22Rv1 (cell line): ENCODE results near the gene SCUBE1.

Source experiments
- H3K27ac ChIP-seq: fragments of 450-650 bp; 2 replicates; pipeline ENCODE4 v1.5.1; 2017
- CTCF ChIP-seq: fragments of 450-650 bp; IDR thresholded peaks from 2 replicates; pipeline ENCODE4 v1.5.1; 2017; ENCODE audit warnings: mild to moderate bottlenecking
- ZFX ChIP-seq: fragments of 450-650 bp; IDR thresholded peaks from 2 replicates; pipeline ENCODE4 v1.6.1; 2017; ENCODE audit warnings: antibody characterized with exemption, borderline replicate concordance

The SCUBE1 gene

GRCh38 chr22:43207849-43208702 is 135.1 kb downstream of the SCUBE1 start:
- no peak for TF ChIP-seq CTCF
- TF ChIP-seq ZFX = no peak
- no peak overlapping the region for H3K27ac ChIP-seq

DNA sequence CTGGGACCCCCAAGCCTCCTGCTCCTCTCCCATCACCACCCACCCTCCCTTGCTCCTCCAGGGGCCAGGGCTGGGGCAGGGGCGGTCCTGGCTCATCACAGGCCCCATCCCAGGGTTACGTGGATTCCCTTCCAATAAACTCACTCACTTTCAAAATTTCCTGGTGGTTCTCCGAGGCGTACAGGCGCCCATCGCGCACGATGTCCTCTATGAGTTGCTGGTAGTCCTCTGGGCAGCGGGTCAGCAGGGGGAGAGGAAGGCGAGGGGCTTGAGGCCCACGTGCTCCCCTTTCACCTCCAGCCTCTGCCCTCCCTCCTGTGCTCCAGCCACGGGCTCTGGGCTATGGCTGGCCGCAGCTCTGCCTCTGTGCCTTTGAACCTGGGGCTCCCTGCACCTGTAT is 135.8 kb downstream of the SCUBE1 start:
- TF ChIP-seq ZFX (no peak), CTCF (no peak)
- H3K27ac ChIP-seq = no peak overlapping the region

DNA sequence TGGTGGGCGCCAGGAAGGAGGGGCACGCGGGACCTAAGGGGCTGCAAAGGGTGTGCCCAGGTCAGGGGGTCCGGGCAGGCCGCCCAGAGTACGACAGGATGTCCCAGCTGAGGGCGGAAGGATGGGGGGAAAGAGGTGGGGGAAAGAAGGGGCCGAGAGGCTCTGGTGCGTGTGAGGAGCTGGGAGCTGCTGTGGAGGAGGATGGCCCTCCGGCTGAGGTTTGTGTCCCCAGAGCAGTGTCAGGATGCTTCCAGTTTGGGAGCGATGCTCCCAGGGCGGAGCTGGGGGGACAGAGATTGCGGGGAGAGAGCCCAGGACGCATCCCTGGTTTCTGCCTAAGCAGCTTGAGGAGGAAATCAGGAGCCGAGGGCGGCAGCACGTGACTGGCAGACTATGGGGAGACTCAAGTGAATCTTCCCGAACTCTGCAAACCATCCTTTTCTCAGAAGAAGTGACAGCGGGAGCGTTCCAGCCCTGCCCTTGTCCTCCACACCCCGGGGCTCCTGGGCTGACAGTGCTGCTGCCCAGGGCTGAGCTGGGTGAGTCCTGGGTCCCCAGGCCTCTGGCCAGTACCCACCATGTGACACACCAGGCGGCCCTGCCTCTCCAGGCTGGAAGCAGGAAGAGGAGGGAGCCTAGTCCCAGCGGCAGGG is 136.5 kb downstream of the SCUBE1 start:
- TF ChIP-seq ZFX (no peak), CTCF (no peak)
- H3K27ac ChIP-seq = no peak overlapping the region

- no peak for TF ChIP-seq CTCF
- TF ChIP-seq ZFX = no peak
Observed at GRCh38 chr22:43205748-43206508, 137.2 kb downstream of the SCUBE1 start.

DNA sequence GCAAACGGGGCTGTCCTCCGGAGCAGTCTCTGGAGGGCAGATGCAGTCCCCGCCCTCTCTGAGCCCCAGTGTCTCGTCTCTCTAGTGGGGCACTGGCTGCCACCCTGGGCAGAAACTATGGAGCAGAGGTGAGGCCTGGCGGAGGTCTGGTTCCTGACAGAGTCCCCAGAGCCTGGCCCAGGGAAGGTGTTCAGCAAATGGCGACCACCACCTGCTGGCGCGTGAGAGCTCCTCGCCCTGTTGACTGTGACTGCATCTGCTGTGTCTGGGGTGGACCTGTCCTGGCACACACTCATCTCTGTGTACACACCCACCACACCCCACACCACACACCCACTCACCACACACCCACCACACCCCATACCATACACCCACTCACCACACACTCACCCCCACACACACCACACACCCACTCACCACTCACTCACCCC is 137.9 kb downstream of the SCUBE1 start:
- no peak overlapping the region for H3K27ac ChIP-seq
- TF ChIP-seq ZFX (no peak), CTCF (no peak)

More at GRCh38 chr22:43205748-43206508, 137.2 kb downstream of the SCUBE1 start:
- no peak overlapping the region for H3K27ac ChIP-seq

- no peak overlapping the region for H3K27ac ChIP-seq
- no peak for TF ChIP-seq ZFX
- TF ChIP-seq CTCF = no peak
Observed at GRCh38 chr22:43203471-43203981, 139.6 kb downstream of the SCUBE1 start.
